Activated naive CD8-positive, alpha-beta T cell treated with anti-CD3 and anti-CD28 coated beads for 36 hours (primary cell): ENCODE data around the gene KRTAP21-1. TPM values are rescaled to one million over a fixed set of nuclear protein-coding genes. Genes with fewer than 3 reads are reported as not detected.
"Not testable (repeated sequence)": the region's sequence is repeated elsewhere in the genome, so short reads cannot be mapped to it uniquely, and the experiment has no call there.

Experiments used
- DNase-seq: peaks from one replicate; pipeline ENCODE4 v3.0.0; 2021
- H3K27ac Mint-ChIP-seq: one replicate; pipeline ENCODE4 v1.8.0; 2022; ENCODE audit warnings: mild to moderate bottlenecking, moderate library complexity, mixed read lengths
- H3K27me3 Mint-ChIP-seq: one replicate; pipeline ENCODE4 v1.8.0; 2022; ENCODE audit warnings: mild to moderate bottlenecking, mixed read lengths
- H3K36me3 Mint-ChIP-seq: one replicate; pipeline ENCODE4 v1.8.0; 2021; ENCODE audit warnings: mild to moderate bottlenecking, mixed read lengths
- H3K4me1 Mint-ChIP-seq: one replicate; pipeline ENCODE4 v1.8.0; 2021; ENCODE audit warnings: mixed read lengths
- H3K4me3 Mint-ChIP-seq: one replicate; pipeline ENCODE4 v1.8.0; 2022; ENCODE audit warnings: mild to moderate bottlenecking, moderate library complexity, mixed read lengths
- H3K9me3 Mint-ChIP-seq: one replicate; pipeline ENCODE4 v1.8.0; 2022; ENCODE audit warnings: mixed read lengths
- total RNA-seq, 2 experiments: library from RNA; stranded (reverse); gene quantifications; one replicate each; pipeline ENCODE4 v1.2.3, GENCODE V29; 2021

The KRTAP21-1 gene
- total RNA-seq: not detected

DNA sequence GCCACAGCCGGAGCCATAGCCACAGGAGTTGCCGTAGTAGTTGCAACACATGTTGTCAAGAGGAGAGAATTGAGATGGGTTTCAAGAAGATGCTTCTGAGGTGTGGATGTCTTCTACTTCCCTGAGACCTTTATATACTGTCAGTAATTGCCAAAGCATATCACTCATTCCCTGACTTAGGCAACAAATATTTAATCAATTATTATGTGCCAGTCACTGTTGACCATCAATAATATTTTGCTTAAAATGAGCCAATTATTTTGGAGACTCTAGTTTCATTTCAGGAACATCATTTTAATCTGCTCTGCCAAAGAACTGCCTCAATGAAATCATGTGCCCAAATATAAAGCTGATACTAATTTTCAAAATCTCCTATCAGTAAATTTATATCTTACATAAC lies at the start of gene KRTAP21-1:
Gene KRTAP21-1 (minus strand): TSS at position 101 of the 400 bp plus-strand sequence. CDS start 50 bp downstream, at position 51.
- H3K4me1 Mint-ChIP-seq, H3K9me3 Mint-ChIP-seq, H3K27ac Mint-ChIP-seq, H3K4me3 Mint-ChIP-seq, H3K36me3 Mint-ChIP-seq, DNase-seq: not testable (repeated sequence)
- H3K27me3 Mint-ChIP-seq: peaks cover 17% of the 10 kb centered on the region

DNA sequence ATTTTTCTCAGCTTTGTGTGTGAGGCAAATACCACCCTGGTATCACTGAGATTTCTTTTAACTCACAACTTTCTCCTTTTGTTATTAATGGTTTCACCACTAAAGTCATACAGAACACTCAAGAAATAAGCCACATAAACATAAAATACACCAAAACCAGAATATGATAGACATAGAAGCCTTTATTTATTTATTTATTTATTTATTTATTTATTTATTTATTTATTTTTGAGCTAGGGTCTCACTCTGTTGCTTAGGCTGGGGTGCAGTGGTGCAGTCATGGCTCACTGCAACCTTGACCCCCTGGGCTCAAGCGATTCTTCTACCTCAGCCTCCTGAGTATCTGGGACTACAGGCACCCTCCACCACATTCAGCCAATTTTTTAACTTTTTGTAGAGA lies 45.4 kb upstream of the KRTAP21-1 start:
- H3K4me3 Mint-ChIP-seq: no peak overlapping the region
- H3K9me3 Mint-ChIP-seq: peaks cover 2% of the 10 kb centered on the region
- peaks cover 2% of the 10 kb centered on the region for H3K4me1 Mint-ChIP-seq
- H3K27me3 Mint-ChIP-seq: peaks cover 10% of the 10 kb centered on the region
- no peak for DNase-seq
- no peaks in the 10 kb centered on the region for H3K36me3 Mint-ChIP-seq
- no peak overlapping the region for H3K27ac Mint-ChIP-seq

DNA sequence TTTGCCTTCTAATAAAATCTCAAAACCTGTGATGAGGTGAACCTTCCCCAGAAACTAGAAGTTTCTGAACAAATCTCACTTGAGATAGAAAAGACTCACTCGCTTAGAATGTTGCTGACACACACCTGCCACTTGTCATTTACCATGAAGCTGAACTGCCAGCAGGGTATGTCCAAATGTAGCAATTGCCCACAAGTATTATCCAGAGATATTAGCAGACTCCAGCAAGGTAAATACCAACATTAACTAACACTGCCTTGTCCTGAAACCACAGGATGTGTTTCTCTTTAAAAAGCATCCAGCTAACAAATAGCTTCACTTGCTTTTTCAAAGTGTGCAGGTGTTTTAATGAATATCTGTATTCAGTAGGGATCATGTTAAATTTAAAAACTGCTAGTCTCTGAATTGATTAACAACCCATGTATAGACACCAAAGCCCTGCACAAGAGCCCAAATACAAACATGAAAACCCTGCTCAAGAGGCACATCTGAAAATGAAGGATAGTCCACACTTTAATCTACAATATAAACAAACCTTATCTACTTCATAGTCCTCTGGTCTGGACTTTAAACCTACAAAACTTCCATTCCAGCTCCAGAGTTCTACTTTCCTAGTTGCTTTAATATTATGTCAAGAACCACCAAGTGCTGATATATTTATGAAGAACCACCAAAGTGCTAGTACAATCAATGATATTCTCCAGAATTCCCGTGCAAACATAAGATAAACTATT lies 38.5 kb upstream of the KRTAP21-1 start:
- H3K9me3 Mint-ChIP-seq: no peaks in the 10 kb centered on the region
- H3K27ac Mint-ChIP-seq: no peak overlapping the region
- no peaks in the 10 kb centered on the region for H3K36me3 Mint-ChIP-seq

DNA sequence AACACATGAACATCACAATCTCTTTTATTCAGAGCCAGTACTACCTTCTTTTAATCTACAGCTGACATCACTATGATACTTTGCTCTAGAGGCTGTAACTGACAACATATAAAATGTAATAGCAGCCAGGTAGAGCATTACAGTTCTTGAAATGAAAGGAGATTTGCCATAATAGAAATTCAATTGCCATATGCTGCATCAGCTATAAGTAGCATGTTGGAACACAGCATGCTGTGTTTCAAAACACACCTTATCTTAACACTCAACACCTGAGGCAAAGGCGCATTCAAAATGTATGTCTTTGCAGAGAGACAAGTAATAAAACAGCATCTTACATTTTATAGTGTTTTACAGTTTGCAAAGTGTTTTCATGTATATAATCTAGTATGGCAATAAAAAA lies 24.0 kb upstream of the KRTAP21-1 start:
- no peak for DNase-seq
- H3K27ac Mint-ChIP-seq: no peak overlapping the region
- H3K4me3 Mint-ChIP-seq: no peak overlapping the region
- no peaks in the 10 kb centered on the region for H3K36me3 Mint-ChIP-seq
- H3K4me1 Mint-ChIP-seq: no peaks in the 10 kb centered on the region
- H3K27me3 Mint-ChIP-seq: peaks cover 7% of the 10 kb centered on the region
- peaks cover 2% of the 10 kb centered on the region for H3K9me3 Mint-ChIP-seq

More for the DNA sequence above, 38.5 kb upstream of the KRTAP21-1 start:
- no peak for DNase-seq
- Mint-ChIP-seq H3K4me3 (no peak overlapping the region), H3K4me1 (no peaks in the 10 kb centered on the region), H3K27me3 (peaks cover 10% of the 10 kb centered on the region)

DNA sequence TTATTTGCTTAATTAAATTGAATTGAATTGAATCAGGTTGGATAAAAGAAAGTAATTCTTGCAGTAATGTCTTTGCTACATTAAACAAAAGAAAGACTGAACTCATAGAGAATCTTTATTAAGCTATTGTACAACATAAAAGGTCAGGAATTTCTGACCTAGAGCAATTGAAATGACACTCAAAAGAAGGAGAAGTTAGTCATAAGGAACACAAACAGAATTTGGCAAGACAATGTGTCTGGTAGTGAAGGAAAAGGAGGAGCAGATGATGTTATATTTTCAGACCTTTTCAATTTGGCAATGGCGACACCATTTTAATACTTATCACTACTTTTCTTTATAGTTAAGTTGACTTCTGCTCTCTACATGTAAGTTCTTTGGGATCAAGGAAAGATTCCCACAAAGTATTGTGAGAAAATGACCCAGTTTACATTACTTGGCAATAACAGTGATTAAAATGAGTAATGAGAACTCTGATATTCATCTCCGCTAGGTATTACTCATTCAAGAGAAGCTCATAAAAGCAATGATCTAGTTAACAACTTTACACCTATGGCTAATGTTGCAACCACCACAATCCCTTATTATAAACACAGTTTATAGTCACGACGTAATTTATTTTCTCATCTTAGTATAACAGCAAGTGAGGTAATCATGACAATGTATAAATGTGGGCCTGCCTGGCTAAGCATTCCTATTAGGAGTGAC lies 14.7 kb upstream of the KRTAP21-1 start:
- H3K4me1 Mint-ChIP-seq: no peaks in the 10 kb centered on the region
- peaks cover 8% of the 10 kb centered on the region for H3K27me3 Mint-ChIP-seq
- no peaks in the 10 kb centered on the region for H3K36me3 Mint-ChIP-seq
- H3K27ac Mint-ChIP-seq: no peak overlapping the region
- H3K4me3 Mint-ChIP-seq: no peak overlapping the region
- no peaks in the 10 kb centered on the region for H3K9me3 Mint-ChIP-seq
- DNase-seq: no peak

DNA sequence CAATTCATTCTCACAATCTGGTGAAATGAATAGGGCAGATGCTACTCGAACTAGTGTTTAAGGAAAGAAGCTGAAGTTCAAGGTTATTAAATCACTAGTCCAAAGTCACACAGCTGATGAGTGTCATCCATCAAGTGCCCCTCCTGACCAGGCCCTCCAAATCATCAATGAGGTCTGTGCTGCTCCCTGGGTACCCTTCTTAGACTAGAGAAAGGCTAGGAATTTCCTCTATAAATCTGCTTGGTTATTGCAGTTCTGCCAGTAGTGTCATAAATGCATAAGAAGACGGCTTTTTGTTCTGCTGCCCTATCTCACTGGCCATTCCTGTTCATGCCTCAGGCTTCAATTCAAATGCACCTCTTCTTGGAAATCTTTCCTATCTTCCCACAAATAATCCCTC lies 5.5 kb upstream of the KRTAP21-1 start:
- H3K4me1 Mint-ChIP-seq: no peaks in the 10 kb centered on the region

DNA sequence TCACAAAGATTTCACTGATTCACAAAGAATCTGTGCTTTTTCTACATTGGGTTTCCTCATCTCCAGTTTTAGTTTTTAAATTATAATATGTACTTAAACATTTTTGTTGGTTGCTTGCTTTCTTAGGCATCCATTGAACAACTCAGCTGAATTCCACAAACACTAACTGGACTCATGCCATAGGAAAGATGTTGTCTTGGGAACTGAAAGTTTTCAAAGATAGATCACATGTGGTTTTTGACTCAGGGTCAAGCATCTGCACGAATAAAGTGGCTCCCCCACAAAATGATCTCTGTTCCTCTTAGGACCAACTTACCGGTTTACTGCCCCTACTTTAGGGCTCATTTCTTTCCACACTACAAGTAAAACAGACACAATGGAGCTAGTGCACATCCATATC lies 3.1 kb upstream of the KRTAP21-1 start:
- no peaks in the 10 kb centered on the region for H3K36me3 Mint-ChIP-seq
- peaks cover 22% of the 10 kb centered on the region for H3K27me3 Mint-ChIP-seq
- H3K4me1 Mint-ChIP-seq: no peaks in the 10 kb centered on the region

More for the DNA sequence above, 5.5 kb upstream of the KRTAP21-1 start:
- Mint-ChIP-seq H3K9me3 (no peaks in the 10 kb centered on the region), H3K36me3 (no peaks in the 10 kb centered on the region), H3K27me3 (peaks cover 18% of the 10 kb centered on the region), H3K27ac (no peak overlapping the region), H3K4me3 (no peak overlapping the region)
- DNase-seq: no peak

DNA sequence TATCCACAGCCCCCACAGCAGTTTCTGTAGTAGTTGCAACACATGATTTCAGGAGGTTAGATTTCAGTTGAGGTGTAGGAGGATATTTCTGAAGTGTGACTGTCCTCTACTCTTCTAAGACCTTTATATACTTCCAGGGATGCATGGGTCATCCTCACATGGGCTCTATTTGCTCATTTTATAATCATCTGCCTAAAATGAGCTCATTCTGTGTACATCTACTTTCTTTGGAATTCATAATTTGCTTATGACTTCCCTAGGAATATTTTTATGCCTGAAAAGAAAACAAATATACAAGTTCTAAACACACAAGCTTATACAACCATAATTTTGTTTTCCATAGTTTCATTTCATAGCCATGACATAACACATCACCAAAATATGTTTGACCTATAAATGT lies 8.1 kb downstream of the KRTAP21-1 start, which contains the start of gene KRTAP21-2:
Gene KRTAP21-2 (minus strand): TSS at position 101 of the 400 bp plus-strand sequence. CDS start 57 bp downstream, at position 44.
- no peak within 1 kb of the TSS for H3K27ac Mint-ChIP-seq
- H3K27me3 Mint-ChIP-seq: no peaks in the 10 kb centered on the region
- H3K36me3 Mint-ChIP-seq: no peaks in the 10 kb centered on the region
- DNase-seq: no peak
- no peak within 1 kb of the TSS for H3K4me3 Mint-ChIP-seq
- H3K4me1 Mint-ChIP-seq: no peaks in the 10 kb centered on the region
- peaks cover 4% of the 10 kb centered on the region for H3K9me3 Mint-ChIP-seq

More for the DNA sequence above, 3.1 kb upstream of the KRTAP21-1 start:
- no peak overlapping the region for H3K4me3 Mint-ChIP-seq
- no peak for DNase-seq
- H3K27ac Mint-ChIP-seq: no peak overlapping the region
- no peaks in the 10 kb centered on the region for H3K9me3 Mint-ChIP-seq

DNA sequence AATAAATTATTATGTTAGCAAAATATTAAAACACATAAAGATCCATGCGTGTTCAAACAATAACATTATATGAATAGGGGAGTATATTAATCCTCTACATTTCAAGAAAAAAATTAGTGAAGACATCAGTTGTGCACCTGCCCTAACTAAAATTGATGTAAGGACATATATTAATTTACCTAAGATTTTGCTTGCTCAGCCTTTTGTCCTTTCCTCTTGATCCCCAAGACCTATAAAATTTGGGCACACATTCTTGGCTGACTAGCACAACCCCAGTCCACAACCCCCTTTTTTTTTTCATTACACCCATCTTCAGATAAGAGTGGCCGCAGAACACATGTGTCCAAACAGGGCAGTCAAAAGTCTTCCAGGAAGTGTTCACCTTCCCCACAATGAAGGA lies 14.8 kb downstream of the KRTAP21-1 start:
- peaks cover 12% of the 10 kb centered on the region for H3K27me3 Mint-ChIP-seq
- H3K9me3 Mint-ChIP-seq: peaks cover 3% of the 10 kb centered on the region
- H3K27ac Mint-ChIP-seq: no peak overlapping the region
- H3K4me3 Mint-ChIP-seq: no peak overlapping the region
- no peaks in the 10 kb centered on the region for H3K36me3 Mint-ChIP-seq
- no peak for DNase-seq
- H3K4me1 Mint-ChIP-seq: no peaks in the 10 kb centered on the region

DNA sequence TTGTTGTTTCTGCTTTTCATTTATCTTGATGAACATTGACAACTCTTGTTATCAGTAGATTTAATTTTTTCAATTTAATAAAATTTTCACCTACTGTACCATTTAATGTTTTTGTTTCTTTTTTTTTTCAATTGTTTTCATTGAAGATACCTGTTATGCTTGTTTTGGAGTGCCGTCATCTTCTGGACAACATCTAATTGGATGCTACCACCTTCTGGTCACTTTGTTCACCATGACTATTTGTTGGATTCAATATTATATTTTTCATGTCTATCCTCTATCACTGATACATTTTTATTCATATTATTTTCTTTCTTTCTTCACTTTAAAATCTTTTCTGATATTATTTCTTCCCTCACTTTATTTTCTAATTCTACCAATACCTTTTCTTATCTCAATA lies 22.2 kb downstream of the KRTAP21-1 start:
- H3K4me1 Mint-ChIP-seq: no peaks in the 10 kb centered on the region

DNA sequence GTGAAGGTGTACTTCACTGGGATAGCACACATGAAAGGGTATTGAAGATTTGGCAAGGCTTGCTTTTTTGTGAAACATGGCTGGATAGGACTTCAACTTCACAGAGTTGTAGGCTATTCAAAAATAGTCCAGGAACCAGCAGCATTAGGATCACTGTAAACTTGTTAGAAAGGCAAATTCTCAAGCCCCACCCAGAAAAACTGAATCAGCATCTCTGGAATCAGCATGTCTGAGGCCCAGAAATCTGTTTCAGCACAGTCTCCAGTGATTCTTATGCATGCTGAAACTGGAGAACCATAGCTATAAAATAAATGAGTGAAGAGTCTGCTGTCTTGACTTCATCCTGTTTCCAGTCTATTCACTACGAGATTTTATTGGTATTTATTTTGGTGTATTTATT lies 28.5 kb downstream of the KRTAP21-1 start:
- no peak for DNase-seq
- no peak overlapping the region for H3K4me3 Mint-ChIP-seq

More for the DNA sequence above, 22.2 kb downstream of the KRTAP21-1 start:
- H3K4me3 Mint-ChIP-seq: no peak overlapping the region
- peaks cover 1% of the 10 kb centered on the region for H3K36me3 Mint-ChIP-seq
- H3K27me3 Mint-ChIP-seq: peaks cover 13% of the 10 kb centered on the region
- peaks cover 7% of the 10 kb centered on the region for H3K9me3 Mint-ChIP-seq
- DNase-seq: no peak
- H3K27ac Mint-ChIP-seq: no peak overlapping the region

DNA sequence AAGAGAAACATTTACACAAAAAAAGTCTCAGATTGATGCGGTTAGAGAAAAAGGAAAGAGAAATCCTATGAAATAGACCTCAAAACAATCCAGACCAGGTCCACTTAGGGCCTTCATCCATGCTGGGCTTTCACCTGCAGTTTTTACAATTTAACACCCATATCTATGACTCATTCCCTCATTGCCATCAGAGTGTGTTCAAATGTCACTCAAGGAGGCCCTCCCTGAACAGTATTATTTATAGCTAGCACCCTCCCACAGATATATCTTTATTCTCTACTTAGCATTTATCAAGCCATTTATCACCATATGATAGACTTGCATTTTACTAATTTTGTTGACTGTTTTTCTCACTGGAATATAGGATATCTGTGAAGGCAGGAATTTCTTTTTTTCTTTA lies 35.8 kb downstream of the KRTAP21-1 start:
- peaks cover 13% of the 10 kb centered on the region for H3K27me3 Mint-ChIP-seq
- H3K4me3 Mint-ChIP-seq: no peak overlapping the region
- DNase-seq: no peak
- H3K9me3 Mint-ChIP-seq: peaks cover 4% of the 10 kb centered on the region
- peak overlapping the region; percentile 80 for H3K27ac Mint-ChIP-seq
- peaks cover 3% of the 10 kb centered on the region for H3K36me3 Mint-ChIP-seq
- H3K4me1 Mint-ChIP-seq: peaks cover 19% of the 10 kb centered on the region

More for the DNA sequence above, 28.5 kb downstream of the KRTAP21-1 start:
- Mint-ChIP-seq H3K9me3 (peaks cover 9% of the 10 kb centered on the region), H3K27me3 (peaks cover 36% of the 10 kb centered on the region), H3K4me1 (no peaks in the 10 kb centered on the region), H3K27ac (no peak overlapping the region), H3K36me3 (peaks cover 1% of the 10 kb centered on the region)

DNA sequence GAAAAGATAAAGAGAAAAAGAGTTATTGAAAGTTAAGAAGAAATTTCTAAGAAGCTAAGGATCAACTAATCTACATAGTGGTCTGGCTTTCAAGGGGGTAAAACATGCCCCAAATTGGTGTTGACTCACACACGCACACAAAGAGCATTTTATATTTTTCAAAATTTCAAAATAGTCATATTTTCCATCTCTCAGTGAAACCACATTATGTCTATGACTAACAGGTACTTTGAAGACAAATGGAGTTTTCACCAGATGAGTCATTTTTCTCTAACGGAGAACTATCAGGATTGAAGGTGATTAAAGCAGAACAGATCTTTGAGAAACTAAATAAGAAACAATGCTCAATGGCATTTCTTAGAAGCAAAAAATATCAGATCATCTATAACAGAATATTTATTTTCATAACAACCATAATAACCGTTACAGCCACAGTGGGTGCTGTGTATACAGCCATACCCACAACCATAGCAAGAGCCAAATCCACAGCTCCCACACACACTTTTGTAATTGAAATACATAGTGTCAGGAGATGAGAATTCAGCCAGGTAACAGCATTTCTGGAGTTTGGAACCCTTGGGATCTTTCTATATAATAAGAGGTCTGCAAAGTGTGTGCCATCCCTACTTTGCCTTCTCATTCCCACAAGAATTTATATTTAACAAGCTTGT lies 36.9 kb downstream of the KRTAP21-1 start, which contains the start of gene KRTAP21-3:
Gene KRTAP21-3 (minus strand): TSS at position 539 of the 671 bp plus-strand sequence. CDS start 18 bp downstream, at position 521.
- H3K4me3 Mint-ChIP-seq: no peak within 1 kb of the TSS
- H3K9me3 Mint-ChIP-seq: peaks cover 4% of the 10 kb centered on the region
- H3K27me3 Mint-ChIP-seq: peaks cover 7% of the 10 kb centered on the region
- DNase-seq: no peak
- H3K27ac Mint-ChIP-seq: peak within 1 kb of the TSS; percentile 83
- peaks cover 19% of the 10 kb centered on the region for H3K4me1 Mint-ChIP-seq
- peaks cover 3% of the 10 kb centered on the region for H3K36me3 Mint-ChIP-seq

DNA sequence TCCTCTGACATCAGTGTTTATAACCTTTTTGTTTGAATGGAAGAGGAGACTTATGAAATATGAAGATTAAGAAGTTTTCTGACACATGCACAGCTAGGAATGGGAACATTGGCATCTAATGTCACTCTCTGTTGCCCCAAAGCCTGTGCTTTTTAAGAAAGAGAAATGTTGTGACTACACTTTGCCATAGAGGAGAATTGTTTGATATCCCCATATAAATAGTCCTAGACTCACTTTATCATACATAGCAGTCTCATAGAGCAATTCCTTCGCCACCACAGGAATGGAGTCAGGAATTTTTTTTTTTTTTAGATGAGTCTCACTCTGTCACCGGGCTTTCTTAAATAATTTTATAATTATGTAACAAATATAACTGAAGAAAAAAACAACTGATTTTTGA lies 38.1 kb downstream of the KRTAP21-1 start:
- Mint-ChIP-seq H3K36me3 (peaks cover 3% of the 10 kb centered on the region), H3K27ac (peak overlapping the region; percentile 83), H3K27me3 (no peaks in the 10 kb centered on the region), H3K9me3 (peaks cover 6% of the 10 kb centered on the region), H3K4me1 (peaks cover 19% of the 10 kb centered on the region), H3K4me3 (no peak overlapping the region)
- no peak for DNase-seq

DNA sequence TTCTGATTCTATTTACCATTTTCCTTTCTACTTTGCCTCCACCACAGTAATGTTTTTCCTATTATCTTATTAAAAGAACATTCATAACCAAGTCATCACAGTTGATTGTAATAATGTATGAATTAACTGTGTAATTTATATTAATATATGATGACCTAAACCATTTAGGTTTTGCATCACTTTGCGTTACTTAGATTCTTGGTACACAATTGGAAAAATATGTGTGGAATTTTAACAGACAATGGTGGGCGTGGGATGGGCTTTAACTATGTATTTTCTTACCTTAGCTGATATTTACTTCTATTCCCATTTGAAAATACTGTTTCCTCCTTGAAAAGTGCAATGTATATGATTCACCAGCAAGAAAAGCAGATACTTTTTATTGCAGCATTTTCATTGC lies 40.3 kb downstream of the KRTAP21-1 start:
- Mint-ChIP-seq H3K36me3 (peaks cover 6% of the 10 kb centered on the region), H3K4me1 (peaks cover 19% of the 10 kb centered on the region), H3K4me3 (no peak overlapping the region), H3K27me3 (no peaks in the 10 kb centered on the region), H3K27ac (no peak overlapping the region), H3K9me3 (peaks cover 14% of the 10 kb centered on the region)
- no peak for DNase-seq
